Astrocyte (in vitro differentiated cells and primary cell): ENCODE measurements around the gene ZNF813.
"Not testable (repeated sequence)": the region's sequence is repeated elsewhere in the genome, so short reads cannot be mapped to it uniquely, and the experiment has no call there.

Source experiments
- EZH2 ChIP-seq: IDR thresholded peaks from 2 replicates; pipeline ENCODE4 v1.6.1; 2012; ENCODE audit warnings: mild to moderate bottlenecking, low read length, inconsistent platforms; ENCODE audit not compliant: insufficient read depth
- TF ChIP-seq, protein P1 (sequence below): IDR thresholded peaks from 2 replicates; pipeline ENCODE4 v1.5.1; 2011; ENCODE audit warnings: low read depth, mild to moderate bottlenecking, inconsistent platforms, low read length, moderate library complexity; ENCODE audit not compliant: insufficient read depth

DNA sequence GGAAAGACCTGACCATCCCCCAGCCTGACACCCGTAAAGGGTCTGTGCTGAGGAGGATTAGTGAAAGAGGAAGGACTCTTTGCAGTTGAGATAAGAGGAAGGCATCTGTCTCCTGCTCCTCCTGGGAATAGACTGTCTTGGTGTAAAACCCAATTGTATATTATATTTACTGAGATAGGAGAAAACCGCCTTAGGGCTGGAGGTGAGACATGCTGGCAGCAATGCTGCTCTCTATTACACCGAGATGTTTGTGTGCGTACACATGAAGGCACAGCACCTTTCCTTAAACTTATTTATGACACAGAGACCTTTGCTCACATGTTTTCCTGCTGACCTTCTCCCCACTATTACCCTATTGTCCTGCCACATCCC is 30.5 kb downstream of the ZNF813 start:
- TF ChIP-seq, protein P1, sequence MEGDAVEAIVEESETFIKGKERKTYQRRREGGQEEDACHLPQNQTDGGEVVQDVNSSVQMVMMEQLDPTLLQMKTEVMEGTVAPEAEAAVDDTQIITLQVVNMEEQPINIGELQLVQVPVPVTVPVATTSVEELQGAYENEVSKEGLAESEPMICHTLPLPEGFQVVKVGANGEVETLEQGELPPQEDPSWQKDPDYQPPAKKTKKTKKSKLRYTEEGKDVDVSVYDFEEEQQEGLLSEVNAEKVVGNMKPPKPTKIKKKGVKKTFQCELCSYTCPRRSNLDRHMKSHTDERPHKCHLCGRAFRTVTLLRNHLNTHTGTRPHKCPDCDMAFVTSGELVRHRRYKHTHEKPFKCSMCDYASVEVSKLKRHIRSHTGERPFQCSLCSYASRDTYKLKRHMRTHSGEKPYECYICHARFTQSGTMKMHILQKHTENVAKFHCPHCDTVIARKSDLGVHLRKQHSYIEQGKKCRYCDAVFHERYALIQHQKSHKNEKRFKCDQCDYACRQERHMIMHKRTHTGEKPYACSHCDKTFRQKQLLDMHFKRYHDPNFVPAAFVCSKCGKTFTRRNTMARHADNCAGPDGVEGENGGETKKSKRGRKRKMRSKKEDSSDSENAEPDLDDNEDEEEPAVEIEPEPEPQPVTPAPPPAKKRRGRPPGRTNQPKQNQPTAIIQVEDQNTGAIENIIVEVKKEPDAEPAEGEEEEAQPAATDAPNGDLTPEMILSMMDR: not testable (repeated sequence)
- not testable (repeated sequence) for TF ChIP-seq EZH2
